Lung (tissue), 12 donors: ENCODE results near the gene TEX30. TPM values are rescaled to one million over a fixed set of nuclear protein-coding genes. Genes with fewer than 3 reads are reported as not detected.

Experiments used
- ATAC-seq: fragments of 200-7000 bp; cut with Tn5 transposase; one replicate; pipeline ENCODE4 v1.9.1; 2020; ENCODE audit warnings: moderate number of reproducible peaks; ENCODE audit not compliant: insufficient read depth, low FRiP score
- DNase-seq, 3 donors: peaks; one replicate each; pipeline ENCODE4 v3.0.0-alpha.2; 2013 to 2017
- H3K27ac ChIP-seq, 2 donors: one replicate each; pipeline ENCODE4 v1.5.1; 2013; ENCODE audit warnings: mild to moderate bottlenecking in 2 of 2, moderate library complexity in 2 of 2, control low read depth in 1 of 2, inconsistent platforms in 1 of 2, low read depth in 1 of 2, low read length in 1 of 2
- H3K27me3 ChIP-seq, 3 donors: one replicate each; pipeline ENCODE4 v1.5.1; 2013; ENCODE audit warnings: low read length in 2 of 3; ENCODE audit not compliant: control insufficient read depth in 3 of 3, insufficient read depth in 3 of 3
- H3K36me3 ChIP-seq, 4 donors: one replicate each; pipeline ENCODE4 v1.5.1; 2013; ENCODE audit warnings: low read length in 4 of 4, mild to moderate bottlenecking in 1 of 4, moderate library complexity in 1 of 4; ENCODE audit not compliant: control insufficient read depth in 4 of 4, insufficient read depth in 4 of 4
- H3K4me1 ChIP-seq, 5 donors: one replicate each; pipeline ENCODE4 v1.5.1; 2013; ENCODE audit warnings: low read length in 5 of 5, mild to moderate bottlenecking in 2 of 5, moderate library complexity in 1 of 5; ENCODE audit not compliant: control insufficient read depth in 5 of 5, insufficient read depth in 5 of 5
- H3K4me3 ChIP-seq: one replicate; pipeline ENCODE4 v1.5.1; 2013; ENCODE audit warnings: mild to moderate bottlenecking, control low read depth, moderate library complexity
- H3K9ac ChIP-seq, 2 donors: one replicate each; pipeline ENCODE4 v1.5.1; 2013; ENCODE audit warnings: low read length in 2 of 2, control low read depth in 1 of 2; ENCODE audit not compliant: insufficient read depth in 1 of 2
- H3K9me3 ChIP-seq, 4 donors: one replicate each; pipeline ENCODE4 v1.5.1; 2013; ENCODE audit warnings: low read length in 3 of 4, mild to moderate bottlenecking in 1 of 4, moderate library complexity in 1 of 4; ENCODE audit not compliant: control insufficient read depth in 4 of 4, insufficient read depth in 3 of 4
- CTCF ChIP-seq: IDR thresholded peaks from 2 replicates; pipeline ENCODE4 v1.5.1; 2012; ENCODE audit warnings: mild to moderate bottlenecking; ENCODE audit errors: control extremely low read depth, extremely low read depth
- WGBS, 2 donors: extraction: QIAGEN DNeasy Blood & Tissue Kit; methylation state at CpG; one replicate each; pipeline ENCODE4 v1.1.7; 2013; 5-methylcytosine and 5-hydroxymethylcytosine counted together
- polyA plus RNA-seq, 2 donors: library from polyadenylated mRNA; stranded (reverse); fragments of 200-250 nt; gene quantifications; one replicate each; pipeline ENCODE4 v1.2.1, GENCODE V29; 2013
- total RNA-seq, 2 donors: library from RNA; depleted of rRNA in 1 of 2; stranded (reverse); fragments of >200 nt in 1 of 2; gene quantifications; one replicate each; pipeline ENCODE4 v1.2.1, GENCODE V29; 2014 to 2021
- donor health status: control.
- donor health status: control.
- donor health status: Bipolar disorder and iron deficiency.
- donor health status: healthy.
- donor health status: DM: yes; HTN: yes; CAD: no.

Gene TEX30
- total and polyA plus RNA-seq, 4 donors, result 5.1 to 12.4 (median 8.6) TPM

- WGBS, 2 donors, result 93 to 95% methylated on average over 9 of the region's 9 CpGs
- H3K27ac ChIP-seq, result no peak overlapping the region
- H3K9me3 ChIP-seq, result no peaks in the 10 kb centered on the region
- no peak overlapping the region for H3K9ac ChIP-seq
- H3K4me1 ChIP-seq, result peaks cover 0 to 11% (median 0%) of the 10 kb centered on the region in 5 donors
- TF ChIP-seq CTCF, result no peak
- no peak for DNase-seq
- H3K27me3 ChIP-seq, result no peaks in the 10 kb centered on the region
- peaks cover 2 to 13% (median 9%) of the 10 kb centered on the region in 4 donors for H3K36me3 ChIP-seq
- ATAC-seq, result no peak
- H3K4me3 ChIP-seq, result no peak overlapping the region
Observed at GRCh38 chr13:102793611-102794355, 20.2 kb upstream of the TEX30 start.

GRCh38 chr13:102792396-102792795 lies 18.8 kb upstream of the TEX30 start:
- ATAC-seq, result no peak
- H3K36me3 ChIP-seq, result peaks cover 7 to 20% (median 13%) of the 10 kb centered on the region in 4 donors

GRCh38 chr13:102788683-102789082 lies 15.1 kb upstream of the TEX30 start:
- WGBS, 2 donors, result 96% methylated on average over 8 of the region's 8 CpGs

More at GRCh38 chr13:102792396-102792795, 18.8 kb upstream of the TEX30 start:
- no peak overlapping the region for H3K9ac ChIP-seq
- no peak overlapping the region for H3K27ac ChIP-seq
- TF ChIP-seq CTCF, result no peak
- 81 to 92% methylated on average over 1 of the region's 1 CpG for WGBS, 2 donors
- no peak for DNase-seq
- H3K9me3 ChIP-seq, result no peaks in the 10 kb centered on the region
- no peaks in the 10 kb centered on the region for H3K4me1 ChIP-seq
- H3K27me3 ChIP-seq, result no peaks in the 10 kb centered on the region
- H3K4me3 ChIP-seq, result no peak overlapping the region

More at GRCh38 chr13:102788683-102789082, 15.1 kb upstream of the TEX30 start:
- Histone ChIP-seq H3K4me1 (no peaks in the 10 kb centered on the region), H3K9me3 (no peaks in the 10 kb centered on the region), H3K27ac (no peak overlapping the region), H3K36me3 (peaks cover 7 to 27% (median 13%) of the 10 kb centered on the region in 4 donors), H3K9ac (no peak overlapping the region), H3K27me3 (no peaks in the 10 kb centered on the region), H3K4me3 (no peak overlapping the region)
- TF ChIP-seq CTCF, result no peak
- DNase-seq (no peak), ATAC-seq (no peak)
